HCT116 (cell line): ENCODE data around the gene IQGAP2. TPM values are rescaled to one million over a fixed set of nuclear protein-coding genes. Genes with fewer than 3 reads are reported as not detected.
A peak's percentile ranks its signal among the peaks of the same experiment; 100 is the strongest.

ENCODE experiments used
- ATAC-seq: fragments of 200-7000 bp; cut with Tn5 transposase; 2 replicates; pipeline ENCODE4 v1.9.1; 2020; ENCODE audit warnings: mild to moderate bottlenecking, moderate library complexity
- BruUV-seq: library from RNA; stranded (reverse); fragments of 400-500 nt; replicated peaks from 2 replicates; lab custom pipeline; 2021; lab: Mats Ljungman, UMichigan
- CTCF ChIA-PET: fragments of 300-600 bp; sonication (Branson Sonifier 250); formaldehyde crosslinking; loops from one replicate; lab custom pipeline; 2021; ENCODE audit warnings: antibody characterized with exemption; lab: Charles Lee
- POLR2A ChIA-PET: fragments of 300-600, 350-600 bp; sonication (Branson Sonifier 250); formaldehyde crosslinking; loops from one replicate; lab custom pipeline; 2021; ENCODE audit warnings: antibody characterized with exemption; lab: Charles Lee
- RAD21 ChIA-PET, 2 experiments: fragments of 300-600 bp; sonication (Branson Sonifier 250); formaldehyde crosslinking; loops; one replicate each; lab custom pipeline; 2023; ENCODE audit warnings: low total read pairs in 2 of 2; ENCODE audit not compliant: uncharacterized antibody in 2 of 2, unreplicated experiment in 2 of 2, low non-redundant PET in 1 of 2; lab: Charles Lee
- DNase-seq: peaks from one replicate; pipeline ENCODE4 v3.0.0-alpha.2; 2010; ENCODE audit warnings: low read depth, low spot score
- H2AFZ ChIP-seq: fragments of 200-600 bp; shearing (Covaris generic), sonication (generic); 2 replicates; pipeline ENCODE4 v1.6.1; 2017; ENCODE audit warnings: low read depth, mixed run types, mixed read lengths, antibody characterized with exemption, low read length; ENCODE audit not compliant: poor library complexity, severe bottlenecking
- H3K27ac ChIP-seq: 2 replicates; pipeline ENCODE4 v1.5.1; 2012; ENCODE audit warnings: low read depth, low read length
- H3K27me3 ChIP-seq: fragments of 200-600 bp; sonication (generic); 2 replicates; pipeline ENCODE4 v1.6.1; 2016; ENCODE audit warnings: mixed run types, low read length, mixed read lengths; ENCODE audit not compliant: insufficient read depth
- H3K36me3 ChIP-seq, 2 experiments: fragments of 200-500 bp in 1 of 2; fragments of 200-600 bp in 1 of 2; sonication (Bioruptor generic) in 1 of 2; sonication (generic) in 1 of 2; 2 replicates each; pipeline versions ENCODE4 v1.5.1 to v1.6.1; 2014 to 2016; ENCODE audit warnings: low read length in 2 of 2, inconsistent platforms in 1 of 2, mixed read lengths in 1 of 2, mixed run types in 1 of 2; ENCODE audit not compliant: insufficient read depth in 2 of 2, control insufficient read depth in 1 of 2
- H3K4me1 ChIP-seq, 2 experiments: fragments of 200-600 bp in 1 of 2; sonication (generic) in 1 of 2; 2 replicates each; pipeline versions ENCODE4 v1.5.1 to v1.6.1; 2012 to 2017; ENCODE audit warnings: low read length in 2 of 2, inconsistent platforms in 1 of 2, mild to moderate bottlenecking in 1 of 2, mixed read lengths in 1 of 2, mixed run types in 1 of 2, moderate library complexity in 1 of 2; ENCODE audit not compliant: insufficient read depth in 2 of 2, control insufficient read depth in 1 of 2
- H3K4me2 ChIP-seq: fragments of 200-600 bp; sonication (generic); 2 replicates; pipeline ENCODE4 v1.6.1; 2017; ENCODE audit warnings: mixed run types, low read length, mixed read lengths
- H3K4me3 ChIP-seq, 2 experiments: fragments of 200-600 bp in 1 of 2; sonication (generic) in 1 of 2; replicated peaks in 1 of 2; 2 replicates each; pipeline ENCODE4 v1.5.1; 2011 to 2016; ENCODE audit warnings: low read length in 2 of 2, control low read depth in 1 of 2, low read depth in 1 of 2, mild to moderate bottlenecking in 1 of 2, mixed read lengths in 1 of 2, mixed run types in 1 of 2
- H3K79me2 ChIP-seq: fragments of 200-600 bp; sonication (generic); 2 replicates; pipeline ENCODE4 v1.6.1; 2017; ENCODE audit warnings: mild to moderate bottlenecking, mixed run types, low read length, moderate library complexity, mixed read lengths; ENCODE audit not compliant: insufficient read depth
- H3K9ac ChIP-seq: fragments of 200-600 bp; sonication (generic); 2 replicates; pipeline ENCODE4 v1.6.1; 2016; ENCODE audit warnings: low read length, mixed read lengths
- H3K9me2 ChIP-seq: fragments of 200-600 bp; sonication (generic), shearing (Covaris generic); 2 replicates; pipeline ENCODE4 v1.6.1; 2017; ENCODE audit warnings: mixed run types, mild to moderate bottlenecking, moderate library complexity; ENCODE audit not compliant: insufficient read depth
- H3K9me3 ChIP-seq, 2 experiments: fragments of 200-500 bp in 1 of 2; fragments of 200-600 bp in 1 of 2; sonication (Bioruptor generic) in 1 of 2; sonication (generic) in 1 of 2; 2 replicates each; pipeline ENCODE4 v1.6.1; 2014 to 2017; ENCODE audit warnings: low read length in 2 of 2, mixed read lengths in 2 of 2, inconsistent platforms in 1 of 2, low read depth in 1 of 2, mild to moderate bottlenecking in 1 of 2, mixed run types in 1 of 2, moderate library complexity in 1 of 2; ENCODE audit not compliant: control insufficient read depth in 1 of 2, insufficient read depth in 1 of 2
- H4K20me1 ChIP-seq: fragments of 200-600 bp; sonication (generic), shearing (Covaris generic); 2 replicates; pipeline ENCODE4 v1.6.1; 2017; ENCODE audit warnings: mixed run types, mild to moderate bottlenecking, moderate library complexity; ENCODE audit not compliant: insufficient read depth
- CBX3 ChIP-seq: IDR thresholded peaks from 2 replicates; pipeline ENCODE4 v1.6.1; 2012; ENCODE audit warnings: low read depth
- CTCF ChIP-seq, 3 experiments: fragments of 200-600 bp in 1 of 3; sonication (generic) in 1 of 3; IDR thresholded peaks in 2 of 3; conservative IDR thresholded peaks in 1 of 3; 2 replicates each; pipeline ENCODE4 v1.5.1; 2012 to 2017; ENCODE audit warnings: low read depth in 2 of 3, low read length in 2 of 3, antibody characterized with exemption in 1 of 3, borderline replicate concordance in 1 of 3, control low read depth in 1 of 3, mild to moderate bottlenecking in 1 of 3, mixed read lengths in 1 of 3, mixed run types in 1 of 3, moderate library complexity in 1 of 3; ENCODE audit not compliant: insufficient read depth in 1 of 3
- EGR1 ChIP-seq: IDR thresholded peaks from 2 replicates; pipeline ENCODE4 v1.6.1; 2012; ENCODE audit warnings: low read depth
- EZH2 ChIP-seq: fragments of 200-600 bp; sonication (generic); IDR thresholded peaks from 2 replicates; pipeline ENCODE4 v1.6.1; 2017; ENCODE audit warnings: antibody characterized with exemption, mixed run types
- EZH2phosphoT487 ChIP-seq: fragments of 200-600 bp; IDR thresholded peaks from 2 replicates; pipeline ENCODE4 v1.6.1; 2018; ENCODE audit warnings: antibody characterized with exemption, borderline replicate concordance
- MAX ChIP-seq: IDR thresholded peaks from 2 replicates; pipeline ENCODE4 v1.6.1; 2012
- POLR2A ChIP-seq: IDR thresholded peaks from 2 replicates; pipeline ENCODE4 v1.7.0; 2011; ENCODE audit warnings: borderline replicate concordance; ENCODE audit not compliant: insufficient read depth, insufficient read length; ENCODE audit errors: extremely low read depth
- POLR2AphosphoS5 ChIP-seq: IDR thresholded peaks from 2 replicates; pipeline ENCODE4 v1.6.1; 2011; ENCODE audit warnings: mild to moderate bottlenecking, low read depth, low read length, moderate library complexity
- SP1 ChIP-seq: IDR thresholded peaks from 2 replicates; pipeline ENCODE4 v1.6.1; 2012; ENCODE audit warnings: low read depth
- SRF ChIP-seq: IDR thresholded peaks from 2 replicates; pipeline ENCODE4 v1.6.1; 2012; ENCODE audit warnings: low read depth
- TCF7L2 ChIP-seq: IDR thresholded peaks from 2 replicates; pipeline ENCODE4 v1.7.0; 2011; ENCODE audit warnings: borderline replicate concordance, inconsistent platforms; ENCODE audit not compliant: insufficient read depth, insufficient read length; ENCODE audit errors: extremely low read depth
- ZBTB33 ChIP-seq: IDR thresholded peaks from 2 replicates; pipeline ENCODE4 v1.6.1; 2011; ENCODE audit warnings: mild to moderate bottlenecking, low read length, moderate library complexity; ENCODE audit not compliant: insufficient replicate concordance; ENCODE audit errors: extremely low read depth
- ZFX ChIP-seq: fragments of 450-650 bp; IDR thresholded peaks from 2 replicates; pipeline ENCODE4 v1.6.1; 2017
- ZNF274 ChIP-seq: fragments of 200-500 bp; sonication (Bioruptor generic); IDR thresholded peaks from 2 replicates; pipeline ENCODE4 v1.6.1; 2014; ENCODE audit warnings: mild to moderate bottlenecking, low read depth, low read length, inconsistent platforms
- intact Hi-C: fragments of 100-400 bp; cut with micrococcal nuclease; formaldehyde crosslinking; loops from 2 replicates; pipeline ENCODE4 v1.10.0; 2022
- total RNA-seq: library from RNA; stranded (reverse); gene quantifications from one replicate; pipeline ENCODE4 v1.2.1, GENCODE V29; 2021; ENCODE audit not compliant: unreplicated experiment
- TF ChIP-seq, protein P1 (sequence below): IDR thresholded peaks from 2 replicates; pipeline ENCODE4 v1.6.1; 2012

The IQGAP2 gene
- total RNA-seq, 1 experiment from 2014 or later, result 2.0 TPM

DNA sequence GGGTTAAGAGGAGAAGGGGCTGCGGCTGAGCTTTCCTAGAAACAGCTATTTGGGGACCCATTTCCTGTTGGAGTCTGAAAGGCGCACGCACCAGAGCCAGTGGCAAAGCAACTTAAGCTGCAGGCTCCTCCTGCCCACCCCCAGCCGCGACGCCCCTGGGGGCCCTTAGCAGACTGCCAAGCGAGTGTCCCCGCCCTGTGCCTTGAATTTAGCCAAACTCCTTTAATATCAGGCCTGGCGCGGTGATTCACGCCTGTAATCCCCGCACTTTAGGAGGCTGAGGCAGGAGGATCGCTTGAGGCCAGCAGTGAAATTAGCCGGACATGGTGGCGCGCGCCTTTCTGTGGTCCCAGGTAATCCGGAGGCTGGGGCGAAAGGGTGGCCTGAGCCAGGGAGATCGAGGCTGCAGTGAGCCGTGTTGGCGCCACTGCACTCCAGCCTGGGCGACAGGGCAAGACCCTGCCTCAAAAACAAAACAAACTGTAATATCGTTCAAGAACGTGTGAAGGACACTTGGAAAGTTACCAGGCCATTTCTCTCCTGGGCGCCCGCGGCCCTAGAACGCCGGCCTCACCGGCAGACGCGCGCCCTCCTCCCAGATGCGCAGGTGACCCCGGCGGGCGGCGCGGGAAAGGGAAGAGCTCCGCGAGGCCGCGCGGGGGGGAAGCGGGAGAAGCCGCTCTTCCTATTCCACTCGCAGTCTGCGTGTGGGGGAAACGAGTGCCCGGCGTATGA lies 311.8 kb downstream of the IQGAP2 start:
- no peak overlapping the region for H3K27ac ChIP-seq
- no TSS peak for BruUV-seq
- H2AFZ ChIP-seq, result peak overlapping the region; percentile 92
- peaks cover 15% of the 10 kb centered on the region for H3K79me2 ChIP-seq
- ChIA-PET RAD21 (interaction anchor here in 1 of 2 experiments (0.7 kb wide), 1 partner anchor 68 kb away, joined by 3 read pairs; no protein-coding TSS in a partner anchor), POLR2A (no interaction called here)
- H3K27me3 ChIP-seq, result no peaks in the 10 kb centered on the region
- DNase-seq, result no peak
- TF ChIP-seq, protein P1, sequence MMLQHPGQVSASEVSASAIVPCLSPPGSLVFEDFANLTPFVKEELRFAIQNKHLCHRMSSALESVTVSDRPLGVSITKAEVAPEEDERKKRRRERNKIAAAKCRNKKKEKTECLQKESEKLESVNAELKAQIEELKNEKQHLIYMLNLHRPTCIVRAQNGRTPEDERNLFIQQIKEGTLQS, result no peak
- no peak for TF ChIP-seq EZH2phosphoT487
- TF ChIP-seq CBX3, result no peak
- no peak for TF ChIP-seq ZBTB33
- no peak for TF ChIP-seq EGR1
- TF ChIP-seq SP1, result no peak
- no peak for TF ChIP-seq TCF7L2
- no peak for TF ChIP-seq ZNF274
- TF ChIP-seq CTCF (IDR thresholded peaks at IDR 0.05 in 2 of 3, conservative IDR thresholded peaks at IDR 0.05 in 1 of 3; ENCODE audit: borderline replicate concordance in 1 of 3, insufficient read depth in 1 of 3, low read depth in 2 of 3, low read length in 2 of 3), result no peak
- TF ChIP-seq POLR2A, result no peak
- TF ChIP-seq POLR2AphosphoS5, result no peak
- no peak for TF ChIP-seq EZH2
- TF ChIP-seq SRF, result no peak
- no peak for TF ChIP-seq ZFX
- TF ChIP-seq MAX, result no peak
- TF ChIP-seq, all 23 proteins: peak for 0
- CTCF ChIA-PET, result interaction anchor here (0.6 to 1.0 kb wide), 3 partner anchors 59 to 102 kb away, joined by 3 to 6 read pairs (median 4); no protein-coding TSS in a partner anchor
- Histone ChIP-seq H4K20me1 (no peaks in the 10 kb centered on the region), H3K4me2 (peak overlapping the region; percentile 98), H3K9me3 (no peaks in the 10 kb centered on the region), H3K4me3 (peak overlapping the region; percentile 66 to 83), H3K36me3 (no peaks in the 10 kb centered on the region), H3K9me2 (no peaks in the 10 kb centered on the region), H3K4me1 (peaks cover 5 to 23% of the 10 kb centered on the region in 2 experiments; a peak in 3 of 4 replicates), H3K9ac (peak overlapping the region; percentile 76)
- ATAC-seq, result no peak
- intact Hi-C loops, result loop anchor here (5.0 kb wide), 1 partner anchor 57 kb away; no protein-coding TSS in a partner anchor
